Left ventricle myocardium inferior (tissue), 1 donor: Measurements from ENCODE around the gene ZNF830. TPM values are rescaled to one million over a fixed set of nuclear protein-coding genes. Genes with fewer than 3 reads are reported as not detected.
"Not testable (repeated sequence)": the region's sequence is repeated elsewhere in the genome, so short reads cannot be mapped to it uniquely, and the experiment has no call there.

ENCODE experiments used
- DNase-seq: peaks from one replicate; pipeline ENCODE4 v3.0.0-alpha.2; 2020
- H3K27ac ChIP-seq: fragments of 200-600 bp; replicated peaks from 2 replicates; pipeline ENCODE4 v1.8.0; 2021
- H3K27me3 ChIP-seq: fragments of 200-600 bp; 2 replicates; pipeline ENCODE4 v1.8.0; 2021; ENCODE audit warnings: low read depth
- H3K36me3 ChIP-seq: fragments of 200-600 bp; 2 replicates; pipeline ENCODE4 v1.8.0; 2021
- H3K4me1 ChIP-seq: fragments of 200-600 bp; 2 replicates; pipeline ENCODE4 v1.8.0; 2021
- H3K4me3 ChIP-seq: fragments of 200-600 bp; 2 replicates; pipeline ENCODE4 v1.8.0; 2021; ENCODE audit warnings: mild to moderate bottlenecking, moderate library complexity
- H3K9me3 ChIP-seq: fragments of 200-600 bp; replicated peaks from 2 replicates; pipeline ENCODE4 v1.8.0; 2021
- CTCF ChIP-seq: fragments of 200-600 bp; IDR thresholded peaks from 2 replicates; pipeline ENCODE4 v1.8.0; 2021; ENCODE audit warnings: antibody characterized with exemption, mild to moderate bottlenecking, borderline replicate concordance
- intact Hi-C: fragments of 100-400 bp; cut with micrococcal nuclease; formaldehyde crosslinking; loops from one replicate; pipeline ENCODE4 v1.11.0; 2022
- total RNA-seq: library from RNA; stranded (reverse); fragmentation: NEBNext Ultra II Directional; extraction: Animal tissue kit (Norgen Biotek cat#: 25700); gene quantifications from one replicate; pipeline ENCODE4 v1.2.1, GENCODE V29; 2021
- donor health status: DM: no; HTN: yes; CAD: no; lungs with severe emphysema.

Gene ZNF830
- total RNA-seq, 1 donor from 2014 or later: 9.0 TPM

- intact Hi-C loops: no loop called here
Observed at GRCh38 chr17:34926661-34927060, 34.7 kb upstream of the ZNF830 start.

GRCh38 chr17:34930283-34930682 lies 31.1 kb upstream of the ZNF830 start:
- no peak overlapping the region for H3K27ac ChIP-seq
- TF ChIP-seq CTCF: no peak
- no peak overlapping the region for H3K4me3 ChIP-seq
- H3K4me1 ChIP-seq: no peaks in the 10 kb centered on the region
- no peak for DNase-seq
- intact Hi-C loops: no loop called here
- H3K9me3 ChIP-seq: no peaks in the 10 kb centered on the region
- no peaks in the 10 kb centered on the region for H3K27me3 ChIP-seq
- no peaks in the 10 kb centered on the region for H3K36me3 ChIP-seq

More at GRCh38 chr17:34926661-34927060, 34.7 kb upstream of the ZNF830 start:
- TF ChIP-seq CTCF: no peak
- H3K9me3 ChIP-seq: no peaks in the 10 kb centered on the region
- H3K4me3 ChIP-seq: no peak overlapping the region
- no peak for DNase-seq
- no peaks in the 10 kb centered on the region for H3K4me1 ChIP-seq
- H3K27me3 ChIP-seq: no peaks in the 10 kb centered on the region
- no peak overlapping the region for H3K27ac ChIP-seq
- no peaks in the 10 kb centered on the region for H3K36me3 ChIP-seq

- H3K9me3 ChIP-seq, intact Hi-C loops, H3K36me3 ChIP-seq, H3K27ac ChIP-seq, H3K4me3 ChIP-seq, DNase-seq, H3K27me3 ChIP-seq, H3K4me1 ChIP-seq: not testable (repeated sequence)
Observed at GRCh38 chr17:34950780-34951179, 10.6 kb upstream of the ZNF830 start.

- intact Hi-C loops: loop anchor here (5.0 kb wide), 1 partner anchor 34 kb away; no protein-coding TSS in a partner anchor
- no peak overlapping the region for H3K27ac ChIP-seq
- no peak for DNase-seq
- no peak for TF ChIP-seq CTCF
- H3K9me3 ChIP-seq: no peaks in the 10 kb centered on the region
- H3K27me3 ChIP-seq: no peaks in the 10 kb centered on the region
- H3K36me3 ChIP-seq: no peaks in the 10 kb centered on the region
- H3K4me1 ChIP-seq: peaks cover 33% of the 10 kb centered on the region
- no peak overlapping the region for H3K4me3 ChIP-seq
Observed at GRCh38 chr17:34958438-34958837, 2.9 kb upstream of the ZNF830 start.

GRCh38 chr17:34974179-34974578 lies 12.8 kb downstream of the ZNF830 start:
- intact Hi-C loops: no loop called here
- no peak for DNase-seq
- peaks cover under 1% of the 10 kb centered on the region for H3K4me1 ChIP-seq
- no peaks in the 10 kb centered on the region for H3K9me3 ChIP-seq
- no peaks in the 10 kb centered on the region for H3K36me3 ChIP-seq
- TF ChIP-seq CTCF: no peak
- no peak overlapping the region for H3K4me3 ChIP-seq
- no peaks in the 10 kb centered on the region for H3K27me3 ChIP-seq
- no peak overlapping the region for H3K27ac ChIP-seq

GRCh38 chr17:34974794-34975785 lies 13.8 kb downstream of the ZNF830 start:
- no peak overlapping the region for H3K27ac ChIP-seq
- no peaks in the 10 kb centered on the region for H3K27me3 ChIP-seq
- H3K4me1 ChIP-seq: peaks cover 10% of the 10 kb centered on the region
- DNase-seq: no peak
- TF ChIP-seq CTCF: no peak
- intact Hi-C loops: no loop called here
- no peaks in the 10 kb centered on the region for H3K9me3 ChIP-seq
- no peak overlapping the region for H3K4me3 ChIP-seq
- H3K36me3 ChIP-seq: no peaks in the 10 kb centered on the region
